GM19239 (cell line): ENCODE data around the gene ATP11A.

Experiments used
- DNase-seq: peaks from one replicate; pipeline ENCODE4 v3.0.0; 2011; ENCODE audit warnings: low spot score; ENCODE audit not compliant: insufficient read length
- FAIRE-seq: peaks from 2 replicates; lab custom pipeline; 2011; peaks lifted over from hg19 to GRCh38; lab: Jason Lieb, UNC

ATP11A gene

GRCh38 chr13:112771139-112771876, 81.5 kb downstream of the ATP11A start:
- FAIRE-seq (no peak), DNase-seq (no peak)

GRCh38 chr13:112771877-112772538, 82.2 kb downstream of the ATP11A start:
- FAIRE-seq = no peak
- DNase-seq = no peak

GRCh38 chr13:112772539-112772909, 82.7 kb downstream of the ATP11A start:
- no peak for DNase-seq
- no peak for FAIRE-seq

- FAIRE-seq (no peak), DNase-seq (no peak)
Observed at GRCh38 chr13:112772929-112773328, 83.1 kb downstream of the ATP11A start.

GRCh38 chr13:112773601-112774447, 84.0 kb downstream of the ATP11A start:
- FAIRE-seq = no peak
- no peak for DNase-seq

DNA sequence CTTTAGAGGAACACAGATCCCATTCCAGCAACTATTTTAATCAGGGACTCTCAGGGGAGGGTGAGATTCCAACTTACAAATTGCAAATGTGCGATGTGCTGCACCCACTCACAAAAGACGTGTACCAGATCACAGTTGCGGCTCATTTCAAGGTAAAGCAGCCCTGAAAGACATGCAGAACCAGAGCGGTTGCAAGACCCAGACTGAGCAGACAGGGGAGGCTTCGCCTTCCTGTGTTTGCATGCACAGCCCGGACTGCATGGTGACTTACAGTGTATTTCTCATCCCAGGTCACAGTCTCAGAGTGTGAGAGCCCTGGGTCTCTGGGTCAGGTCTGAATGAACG, 84.6 kb downstream of the ATP11A start:
- no peak for FAIRE-seq
- no peak for DNase-seq

- DNase-seq (no peak), FAIRE-seq (no peak)
Observed at GRCh38 chr13:112774829-112775565, 85.2 kb downstream of the ATP11A start.

GRCh38 chr13:112775791-112776279, 86.0 kb downstream of the ATP11A start:
- no peak for FAIRE-seq
- DNase-seq = no peak

DNA sequence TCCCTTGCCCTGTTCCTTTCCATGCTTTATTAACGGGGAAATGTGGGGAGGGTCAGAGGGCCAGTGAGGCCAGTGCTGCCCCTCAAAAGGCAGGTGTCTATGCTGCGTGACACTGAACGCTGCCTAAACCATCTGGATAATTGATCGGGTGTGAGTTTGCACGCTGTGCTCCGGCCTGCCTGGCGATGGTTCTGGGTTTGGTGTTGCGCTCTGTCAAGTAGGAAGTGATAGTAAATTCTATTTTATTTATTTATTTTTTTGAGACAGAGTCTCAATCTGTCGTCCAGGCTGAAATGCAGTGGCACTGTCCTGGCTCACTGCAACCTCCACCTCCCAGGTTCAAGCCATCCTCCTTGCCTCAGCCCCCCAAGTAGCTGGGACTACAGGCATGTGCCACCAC, 86.5 kb downstream of the ATP11A start:
- FAIRE-seq (no peak), DNase-seq (no peak)

DNA sequence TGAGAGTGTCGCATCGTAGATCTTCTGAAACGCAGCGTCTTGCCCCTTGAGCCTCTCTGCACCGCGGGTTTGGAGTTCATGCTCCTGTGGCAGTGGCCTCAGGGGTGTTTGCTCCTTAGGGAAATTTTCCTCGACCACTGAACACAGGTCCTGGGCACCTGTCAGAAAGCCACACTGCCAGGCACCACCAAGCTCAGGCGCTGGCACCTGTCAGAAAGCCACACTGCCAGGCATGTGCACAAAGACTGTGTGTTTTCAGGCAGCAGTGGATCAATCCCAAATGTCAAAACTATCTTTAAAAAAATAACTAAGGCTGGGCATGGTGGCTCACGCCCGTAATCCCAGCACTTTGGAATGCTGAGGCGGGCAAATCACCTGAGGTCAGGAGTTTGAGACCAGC, 87.1 kb downstream of the ATP11A start:
- FAIRE-seq (no peak), DNase-seq (no peak)

DNA sequence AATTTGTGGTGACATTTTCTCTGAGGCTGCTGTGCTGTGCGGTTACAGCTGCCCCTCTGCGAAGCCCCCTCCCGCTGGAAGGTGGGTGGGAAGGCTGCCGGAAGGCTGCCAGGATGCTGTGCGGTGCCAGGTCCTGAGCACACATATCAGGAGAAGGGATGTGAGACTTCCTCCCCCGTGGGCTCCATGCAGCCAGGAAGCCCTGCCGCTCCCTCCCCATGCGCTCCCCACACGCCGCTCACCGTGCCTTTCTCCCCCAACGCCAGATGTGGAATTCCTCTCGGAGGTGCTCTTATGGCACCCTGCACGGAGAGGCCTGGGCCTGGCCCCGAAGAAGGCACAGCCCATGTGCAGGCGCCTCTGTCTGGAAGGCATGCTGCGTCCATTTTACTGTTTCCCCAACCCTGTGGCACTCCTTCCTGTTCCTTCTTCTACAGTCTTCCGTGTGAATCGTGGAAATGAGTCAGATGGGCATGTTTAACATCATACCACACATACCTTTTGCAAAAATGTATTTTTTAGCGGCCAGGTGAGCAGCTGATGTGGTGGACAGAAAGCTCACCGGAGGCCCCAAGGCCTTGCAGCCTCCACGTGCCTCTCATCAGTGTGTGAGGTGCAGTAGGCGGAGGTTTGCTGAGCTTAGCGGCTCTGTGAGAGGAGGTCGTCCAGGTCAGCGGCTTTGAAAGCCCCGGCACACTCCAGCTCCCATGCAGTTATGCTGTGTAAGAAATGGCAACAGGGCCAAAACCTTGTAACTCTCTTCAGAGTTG, 88.0 kb downstream of the ATP11A start:
- no peak for DNase-seq
- FAIRE-seq = no peak

DNA sequence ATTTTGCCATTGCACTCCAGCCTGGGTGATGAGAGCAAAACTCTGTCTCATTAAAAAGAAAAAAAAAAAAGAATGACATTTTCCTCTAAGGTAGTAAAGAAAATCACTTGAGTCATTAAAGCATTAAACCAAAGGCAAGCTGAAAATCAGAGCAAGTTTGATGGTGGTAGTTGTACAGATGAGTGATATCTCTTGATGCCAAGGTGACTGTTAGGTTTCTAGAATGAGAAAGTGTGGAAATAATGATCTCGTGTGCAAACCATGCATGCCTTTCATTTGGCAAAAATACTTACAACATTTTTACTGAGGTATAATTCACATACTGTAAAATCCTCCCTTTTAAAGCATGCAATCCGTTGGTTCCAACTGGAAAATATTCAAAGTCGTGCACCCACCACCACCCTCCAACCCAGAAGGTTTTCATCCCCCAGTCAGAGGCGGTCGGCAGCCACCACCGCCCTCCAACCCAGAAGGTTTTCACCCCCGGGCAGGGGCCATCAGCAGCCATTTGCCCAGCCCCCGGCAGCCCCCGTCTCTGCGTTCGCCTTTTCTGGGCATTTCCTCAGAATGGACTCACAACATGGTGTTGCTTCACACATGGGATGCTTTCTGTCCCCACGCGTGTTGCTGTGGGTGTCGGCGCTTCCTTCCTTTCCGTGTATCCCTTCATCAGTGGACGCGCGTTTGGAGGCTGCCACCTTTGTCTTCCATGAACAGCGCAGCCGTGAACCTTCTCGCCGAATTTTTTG, 90.2 kb downstream of the ATP11A start:
- DNase-seq (no peak), FAIRE-seq (no peak)

DNA sequence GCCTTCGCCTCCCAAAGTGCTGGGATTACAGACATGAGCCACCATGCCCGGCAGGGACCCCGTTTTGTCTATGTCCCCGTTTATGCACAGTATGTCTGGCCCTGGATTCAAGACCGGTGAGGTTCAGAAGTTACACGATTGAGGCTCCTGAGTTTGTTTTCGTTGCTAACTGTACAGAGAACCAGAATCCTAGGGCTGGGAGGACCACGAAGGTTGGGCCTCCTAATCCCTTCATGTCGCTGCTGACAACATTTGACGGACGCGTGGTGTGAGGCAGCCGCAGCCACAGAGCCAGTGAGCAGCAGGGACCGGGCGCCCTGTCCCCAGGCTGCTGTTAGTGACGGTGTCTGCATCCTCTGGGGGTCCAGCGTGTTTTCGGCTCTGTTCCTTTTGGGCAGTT, 91.4 kb downstream of the ATP11A start:
- DNase-seq (no peak), FAIRE-seq (no peak)

DNA sequence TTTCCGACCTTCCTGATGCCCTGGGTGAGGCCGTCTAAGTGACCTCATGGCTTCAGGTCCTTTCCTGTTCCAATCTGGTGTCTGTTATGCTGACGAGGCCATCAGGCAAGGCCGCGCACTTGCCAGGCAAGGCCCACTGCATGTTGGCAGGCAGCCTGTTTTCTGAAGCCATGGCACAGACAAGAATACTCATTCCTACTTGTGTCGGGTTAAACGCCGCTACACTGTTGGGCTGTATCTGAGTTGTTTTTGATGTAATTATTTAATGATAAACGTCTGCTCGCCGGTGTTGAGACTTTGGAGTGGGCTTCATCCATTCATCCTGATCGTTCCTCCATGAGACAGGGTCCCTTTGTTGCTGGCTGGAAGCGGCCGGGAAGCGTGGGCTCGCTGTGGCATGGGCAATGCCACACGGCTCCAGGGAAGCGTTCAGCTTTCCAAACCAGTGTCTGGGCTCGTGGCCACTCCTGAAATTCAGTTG, 92.1 kb downstream of the ATP11A start:
- DNase-seq (no peak), FAIRE-seq (no peak)

DNA sequence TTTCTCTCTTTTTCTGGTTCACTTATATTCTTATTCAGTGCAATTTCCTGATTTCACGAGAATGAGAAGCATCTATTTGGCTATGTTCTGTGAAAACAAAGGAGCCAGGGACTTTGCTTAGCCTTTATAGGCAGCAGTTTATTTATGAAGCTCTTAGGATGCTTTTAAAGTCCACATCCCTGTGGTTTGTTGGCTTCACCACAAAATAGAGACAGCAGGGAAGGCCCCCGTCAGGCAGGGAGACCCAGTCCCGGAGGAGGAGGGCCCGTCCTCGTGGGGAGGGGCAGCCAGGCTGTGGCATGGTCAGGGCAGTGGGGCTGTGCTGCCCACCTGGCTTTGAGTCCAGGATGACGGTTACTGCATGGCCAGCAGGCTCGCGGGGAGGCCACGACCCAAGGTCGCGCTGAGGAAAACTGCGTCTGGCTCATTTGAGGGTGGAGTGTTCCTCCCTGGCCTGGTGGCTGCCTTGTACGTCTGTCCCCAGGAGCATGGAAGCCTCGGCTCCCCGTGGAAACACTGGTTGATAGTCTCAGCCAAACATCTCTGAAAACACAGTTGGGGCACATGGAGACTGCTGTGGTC, 92.7 kb downstream of the ATP11A start:
- DNase-seq = no peak
- no peak for FAIRE-seq

DNA sequence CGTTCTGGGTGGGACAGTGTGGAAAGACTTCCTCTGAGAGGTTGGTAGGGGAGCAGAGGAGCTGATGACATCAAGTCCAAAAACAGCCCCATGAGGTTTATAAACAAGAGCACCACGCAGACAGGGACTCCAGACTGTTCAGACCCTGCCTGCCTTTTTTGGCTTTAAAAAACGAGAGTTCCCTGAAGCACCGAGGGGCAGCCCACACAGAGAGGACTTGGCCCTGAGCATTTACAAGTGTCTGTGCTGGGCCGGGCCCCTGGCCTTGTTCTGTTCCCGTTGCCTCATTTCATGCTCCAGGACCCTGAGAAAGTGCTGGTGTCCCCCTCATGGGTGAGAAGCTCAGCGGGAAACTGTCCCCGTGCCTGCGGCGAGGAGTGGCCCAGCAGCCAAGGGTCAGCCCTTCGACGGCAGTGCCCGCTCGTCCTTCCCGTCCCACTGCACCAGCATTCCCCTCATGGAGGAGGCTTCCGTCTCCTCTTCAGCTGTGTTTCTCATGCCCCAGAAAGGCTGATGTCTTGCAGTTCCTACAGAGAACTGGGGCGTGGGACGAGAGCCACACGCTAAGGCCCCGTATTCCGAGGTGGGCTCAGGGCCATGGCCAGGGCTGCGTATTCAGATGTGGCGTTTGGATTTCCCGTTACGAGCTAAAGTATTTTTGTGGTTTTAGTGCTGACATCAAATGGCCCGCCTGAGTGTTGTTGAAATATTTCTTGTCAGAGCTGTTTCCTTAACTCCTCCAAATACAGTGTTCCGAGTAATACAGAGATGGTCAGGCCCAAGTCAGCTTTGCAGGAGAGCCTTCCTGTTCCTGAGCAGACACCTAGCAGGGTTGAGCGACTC, 93.5 kb downstream of the ATP11A start:
- DNase-seq = no peak
- FAIRE-seq = no peak

DNA sequence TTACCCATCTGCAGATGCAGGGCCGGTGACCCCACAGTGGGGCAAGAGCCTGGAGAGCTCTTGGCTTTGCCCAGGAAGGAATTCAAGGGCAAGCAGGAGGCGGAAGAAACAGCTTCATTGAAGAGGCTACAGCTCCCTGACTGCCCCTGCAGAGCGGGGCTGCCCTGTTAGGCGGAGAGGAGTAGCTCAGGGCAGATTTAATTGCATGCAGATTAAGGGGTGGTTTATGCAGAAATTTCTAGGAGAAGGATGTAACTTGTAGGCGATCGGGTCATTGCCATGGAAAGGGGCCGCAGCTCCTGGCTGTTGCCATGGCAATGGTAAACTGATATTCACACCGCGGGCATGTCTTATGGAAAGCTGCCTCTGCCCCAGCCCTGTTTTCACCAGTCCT, 94.1 kb downstream of the ATP11A start:
- FAIRE-seq (no peak), DNase-seq (no peak)
